GM10266 (cell line): Measurements from ENCODE around the gene LLCFC1.

Experiments used
- DNase-seq: peaks from one replicate; pipeline ENCODE4 v3.0.0; 2012; ENCODE audit errors: extremely low spot score
- TF ChIP-seq, protein P1 (sequence below): IDR thresholded peaks from 2 replicates; pipeline ENCODE4 v1.5.1; 2012; ENCODE audit warnings: mild to moderate bottlenecking, low read depth; ENCODE audit not compliant: control insufficient read depth, insufficient read depth; ENCODE audit errors: missing control alignments

Gene LLCFC1

DNA sequence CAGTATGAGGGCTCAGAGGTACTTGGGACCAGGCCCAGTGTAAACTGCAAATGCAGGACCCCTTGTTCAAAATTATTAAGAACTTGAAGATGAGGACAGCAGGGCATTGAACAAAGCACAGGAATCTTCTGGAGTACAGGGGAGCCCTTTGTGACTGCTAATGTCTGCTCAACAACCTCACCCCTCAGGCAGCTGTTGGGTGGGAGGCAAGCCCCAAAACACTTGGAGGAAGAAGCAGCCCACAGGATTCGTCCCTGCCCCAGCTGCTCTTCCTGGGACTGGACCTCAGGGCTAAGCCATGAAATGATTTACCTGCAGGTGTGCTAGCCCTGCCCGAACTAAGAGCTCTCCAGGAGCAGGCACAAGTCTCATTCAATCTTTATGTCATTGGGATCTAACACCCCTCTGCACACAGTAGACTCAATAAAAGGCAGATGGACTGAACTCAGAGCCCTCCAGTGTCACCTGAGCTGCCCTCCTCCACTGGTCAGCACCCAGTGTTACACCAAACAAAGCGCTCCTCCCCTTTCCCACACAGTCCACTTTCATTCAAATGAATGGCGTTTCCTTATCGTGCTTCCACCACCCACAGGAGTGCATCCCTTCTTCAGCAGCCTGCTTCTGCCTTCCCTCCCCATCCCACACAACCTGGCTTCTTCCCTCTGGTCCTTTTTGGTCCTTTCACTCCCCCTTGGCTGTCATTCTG is 6.7 kb upstream of the LLCFC1 start:
- DNase-seq = no peak

GRCh38 chr7:142933092-142933475 is 6.2 kb upstream of the LLCFC1 start:
- TF ChIP-seq, protein P1, sequence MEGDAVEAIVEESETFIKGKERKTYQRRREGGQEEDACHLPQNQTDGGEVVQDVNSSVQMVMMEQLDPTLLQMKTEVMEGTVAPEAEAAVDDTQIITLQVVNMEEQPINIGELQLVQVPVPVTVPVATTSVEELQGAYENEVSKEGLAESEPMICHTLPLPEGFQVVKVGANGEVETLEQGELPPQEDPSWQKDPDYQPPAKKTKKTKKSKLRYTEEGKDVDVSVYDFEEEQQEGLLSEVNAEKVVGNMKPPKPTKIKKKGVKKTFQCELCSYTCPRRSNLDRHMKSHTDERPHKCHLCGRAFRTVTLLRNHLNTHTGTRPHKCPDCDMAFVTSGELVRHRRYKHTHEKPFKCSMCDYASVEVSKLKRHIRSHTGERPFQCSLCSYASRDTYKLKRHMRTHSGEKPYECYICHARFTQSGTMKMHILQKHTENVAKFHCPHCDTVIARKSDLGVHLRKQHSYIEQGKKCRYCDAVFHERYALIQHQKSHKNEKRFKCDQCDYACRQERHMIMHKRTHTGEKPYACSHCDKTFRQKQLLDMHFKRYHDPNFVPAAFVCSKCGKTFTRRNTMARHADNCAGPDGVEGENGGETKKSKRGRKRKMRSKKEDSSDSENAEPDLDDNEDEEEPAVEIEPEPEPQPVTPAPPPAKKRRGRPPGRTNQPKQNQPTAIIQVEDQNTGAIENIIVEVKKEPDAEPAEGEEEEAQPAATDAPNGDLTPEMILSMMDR = no peak
- no peak for DNase-seq

More for the DNA sequence above, 6.7 kb upstream of the LLCFC1 start:
- TF ChIP-seq, protein P1 = no peak

GRCh38 chr7:142933624-142934023 is 5.7 kb upstream of the LLCFC1 start, which contains the start of gene TRPV5:
TSS of gene TRPV5 (minus strand) at chr7:142933746. CDS start at chr7:142933459, 287 bp downstream.
- TF ChIP-seq, protein P1 = no peak
- no peak for DNase-seq

DNA sequence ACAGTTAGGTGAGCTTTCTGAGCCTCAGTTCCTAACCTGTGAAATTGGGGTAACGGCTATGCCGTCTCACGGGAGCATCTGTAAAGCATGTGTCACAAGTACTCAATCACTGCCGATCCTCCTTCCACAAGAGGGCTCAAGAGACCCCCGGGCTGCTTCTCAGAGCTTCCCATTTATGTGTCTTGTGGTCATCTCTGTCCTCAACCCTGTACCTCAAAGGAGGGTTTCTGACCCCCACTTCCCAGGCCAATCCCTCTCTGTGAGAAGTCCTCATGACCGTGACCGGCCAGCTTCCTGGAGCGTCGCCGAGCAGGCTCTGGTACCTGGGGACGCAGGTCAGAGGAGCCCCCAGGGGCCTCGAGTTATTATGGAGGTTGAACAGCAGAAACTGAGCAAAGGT is 5.2 kb upstream of the LLCFC1 start:
- TF ChIP-seq, protein P1 = no peak
- no peak for DNase-seq

DNA sequence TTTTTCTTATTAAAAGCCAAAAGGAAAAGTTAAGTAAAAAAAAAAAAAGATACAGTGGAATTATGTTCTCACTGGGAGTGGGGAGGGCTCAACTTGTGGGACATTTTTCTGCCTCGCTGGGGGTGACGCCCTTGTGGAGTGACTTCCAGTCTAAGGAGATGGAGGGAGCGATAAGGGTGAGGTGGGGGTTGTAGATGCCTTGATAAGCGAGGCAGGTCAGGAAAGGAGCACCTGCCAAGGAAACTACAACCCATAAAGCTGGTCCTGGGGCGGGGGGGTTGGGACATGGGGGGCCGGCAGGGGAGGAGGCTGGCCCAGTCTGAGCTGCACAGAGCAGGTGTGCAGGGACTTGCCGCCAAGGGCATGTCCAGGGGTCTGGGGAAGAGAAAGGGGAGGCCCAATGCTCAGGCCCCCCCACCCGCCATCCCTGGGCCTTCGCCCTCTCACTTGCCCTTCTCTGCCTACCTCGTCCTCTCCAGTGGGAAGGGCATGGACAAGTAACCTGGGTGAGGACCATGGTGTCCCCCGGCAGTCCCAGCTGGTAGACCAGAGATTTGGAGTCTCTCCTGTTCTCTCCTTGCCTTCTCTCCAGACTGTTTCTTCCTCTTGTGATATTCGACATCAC is 3.2 kb upstream of the LLCFC1 start:
- TF ChIP-seq, protein P1 = no peak
- DNase-seq = no peak

DNA sequence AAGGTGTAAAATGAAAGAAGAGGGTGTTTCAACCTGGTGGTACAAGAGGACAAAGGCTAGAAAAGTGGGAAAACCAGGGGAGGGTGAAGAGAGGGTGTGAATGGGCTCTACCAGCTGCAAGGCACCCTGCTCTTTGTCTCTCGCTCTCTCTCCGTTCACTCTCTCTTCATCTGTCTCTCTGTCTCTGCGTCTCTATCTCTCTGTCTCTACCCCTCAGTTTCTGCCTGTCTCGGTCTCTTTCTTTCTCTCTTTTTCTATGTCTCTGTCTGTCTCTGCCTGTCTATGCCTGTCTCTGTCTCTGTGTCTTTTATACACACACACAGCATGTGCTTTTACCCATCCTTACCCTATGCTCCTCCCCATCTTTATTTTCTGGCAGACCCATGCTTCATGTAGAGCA is 673 bp upstream of the LLCFC1 start:
- TF ChIP-seq, protein P1 = no peak
- DNase-seq = no peak

GRCh38 chr7:142940966-142941535 is 1.8 kb downstream of the LLCFC1 start:
- TF ChIP-seq, protein P1 = no peak
- DNase-seq = no peak
